GM13976 (cell line): Measurements from ENCODE around the gene HECW1.
"Not testable (repeated sequence)": the region's sequence is repeated elsewhere in the genome, so short reads cannot be mapped to it uniquely, and the experiment has no call there.

Experiments used
- DNase-seq: peaks from one replicate; pipeline ENCODE4 v3.0.0; 2012; ENCODE audit warnings: low spot score
- CTCF ChIP-seq: IDR thresholded peaks from 2 replicates; pipeline ENCODE4 v1.5.1; 2012; ENCODE audit warnings: borderline replicate concordance, mild to moderate bottlenecking; ENCODE audit not compliant: insufficient read depth; ENCODE audit errors: extremely low read depth, missing control alignments, control extremely low read depth
- in situ Hi-C: fragments of 300-500 bp; cut with MboI; formaldehyde crosslinking; loops from one replicate; pipeline ENCODE4 v1.12.0; 2022; ENCODE audit warnings: low sequenced_read_pairs, mixed read lengths, inconsistent platforms; ENCODE audit not compliant: unreplicated experiment

Gene HECW1

GRCh38 chr7:43482679-43483252, 370.3 kb downstream of the HECW1 start:
- in situ Hi-C loops: no loop called here
- DNase-seq: no peak
- no peak for TF ChIP-seq CTCF

- in situ Hi-C loops: no loop called here
- DNase-seq: no peak
These were observed 372.4 kb downstream of the HECW1 start for GRCh38 chr7:43484678-43485395.

GRCh38 chr7:43485580-43485979, 373.1 kb downstream of the HECW1 start:
- no peak for TF ChIP-seq CTCF
- in situ Hi-C loops: no loop called here
- DNase-seq: no peak

More at GRCh38 chr7:43484678-43485395, 372.4 kb downstream of the HECW1 start:
- no peak for TF ChIP-seq CTCF

- in situ Hi-C loops, DNase-seq: not testable (repeated sequence)
These were observed 373.6 kb downstream of the HECW1 start for GRCh38 chr7:43486008-43486407.

GRCh38 chr7:43486634-43487033, 374.2 kb downstream of the HECW1 start:
- in situ Hi-C loops: no loop called here
- no peak for TF ChIP-seq CTCF
- no peak for DNase-seq

GRCh38 chr7:43487731-43488073, 375.3 kb downstream of the HECW1 start:
- DNase-seq: no peak
- in situ Hi-C loops: no loop called here
- no peak for TF ChIP-seq CTCF

GRCh38 chr7:43489257-43489656, 376.8 kb downstream of the HECW1 start:
- no peak for DNase-seq
- no peak for TF ChIP-seq CTCF
- in situ Hi-C loops: no loop called here
